Hematopoietic multipotent progenitor cell treated with erythropoietin and hydrocortisone succinate and interleukin-3 and kit ligand, for 4 days (in vitro differentiated cells): Measurements from ENCODE around the gene ORAI3.

Experiments used
- DNase-seq: peaks from one replicate; pipeline ENCODE4 v3.0.0-alpha.2; 2015

Gene ORAI3

GRCh38 chr16:30992931-30993816 lies 44.3 kb downstream of the ORAI3 start:
- DNase-seq: peak; percentile 91

GRCh38 chr16:30995927-30996323 lies 47.1 kb downstream of the ORAI3 start:
- DNase-seq: no peak

GRCh38 chr16:30996324-30996984 lies 47.6 kb downstream of the ORAI3 start:
- DNase-seq: no peak

GRCh38 chr16:30996985-30997724 lies 48.3 kb downstream of the ORAI3 start:
- DNase-seq: peak; percentile 93

GRCh38 chr16:30997725-30998711 lies 49.1 kb downstream of the ORAI3 start:
- DNase-seq: no peak

GRCh38 chr16:30998852-30999761 lies 50.2 kb downstream of the ORAI3 start:
- no peak for DNase-seq

- no peak for DNase-seq
Observed at GRCh38 chr16:31000671-31001382, 52.0 kb downstream of the ORAI3 start.

- DNase-seq: no peak
Observed at GRCh38 chr16:31001507-31002249, 52.8 kb downstream of the ORAI3 start.

- no peak for DNase-seq
Observed at GRCh38 chr16:31002250-31002700, 53.4 kb downstream of the ORAI3 start.

GRCh38 chr16:31002862-31003341 lies 54.0 kb downstream of the ORAI3 start:
- no peak for DNase-seq

GRCh38 chr16:31003744-31004143 lies 54.9 kb downstream of the ORAI3 start:
- no peak for DNase-seq
